Smooth muscle cell (in vitro differentiated cells): ENCODE results near the gene PHLPP1. TPM values are rescaled to one million over a fixed set of nuclear protein-coding genes. Genes with fewer than 3 reads are reported as not detected.

Experiments used
- DNase-seq: peaks from one replicate; lab custom pipeline; 2025; ENCODE audit not compliant: unreplicated experiment; lab: John Stamatoyannopoulos, UW
- H2AFZ ChIP-seq: fragments of 200-600 bp; sonication (generic); 2 replicates; pipeline ENCODE4 v1.6.0; 2016; ENCODE audit warnings: antibody characterized with exemption, low read depth, mild to moderate bottlenecking
- H3F3A ChIP-seq: fragments of 200-600 bp; sonication (generic); 2 replicates; pipeline ENCODE4 v1.6.0; 2017; ENCODE audit warnings: antibody characterized with exemption, low read depth
- H3K27ac ChIP-seq: fragments of 200-600 bp; sonication (generic); 2 replicates; pipeline ENCODE4 v1.5.1; 2016; ENCODE audit warnings: low read depth, mild to moderate bottlenecking
- H3K27me3 ChIP-seq: fragments of 200-600 bp; sonication (generic); 2 replicates; pipeline ENCODE4 v1.6.1; 2016; ENCODE audit warnings: low read depth, mild to moderate bottlenecking
- H3K36me3 ChIP-seq: fragments of 200-600 bp; sonication (generic); 2 replicates; pipeline ENCODE4 v1.5.1; 2016; ENCODE audit warnings: low read depth
- H3K4me1 ChIP-seq: fragments of 200-600 bp; sonication (generic); 2 replicates; pipeline ENCODE4 v1.5.1; 2016; ENCODE audit warnings: low read depth
- H3K4me2 ChIP-seq: fragments of 200-600 bp; sonication (generic); 2 replicates; pipeline ENCODE4 v1.6.0; 2016; ENCODE audit warnings: mild to moderate bottlenecking
- H3K4me3 ChIP-seq: fragments of 200-600 bp; sonication (generic); 2 replicates; pipeline ENCODE4 v1.5.1; 2016; ENCODE audit warnings: mild to moderate bottlenecking
- H3K79me2 ChIP-seq: fragments of 200-600 bp; sonication (generic); 2 replicates; pipeline ENCODE4 v1.6.0; 2016; ENCODE audit warnings: low read depth, mild to moderate bottlenecking
- H3K9ac ChIP-seq: fragments of 200-600 bp; sonication (generic); 2 replicates; pipeline ENCODE4 v1.6.0; 2016; ENCODE audit warnings: low read depth
- H3K9me3 ChIP-seq: fragments of 200-600 bp; sonication (generic); replicated peaks from 2 replicates; pipeline ENCODE4 v1.5.1; 2016; ENCODE audit warnings: low read depth
- H4K20me1 ChIP-seq: fragments of 200-600 bp; sonication (generic); 2 replicates; pipeline ENCODE4 v1.6.0; 2016; ENCODE audit warnings: low read depth
- WGBS: methylation state at CpG from one replicate; pipeline ENCODE4 v1.1.7; 2016; ENCODE audit warnings: low lambda C conversion rate; 5-methylcytosine and 5-hydroxymethylcytosine counted together
- polyA plus RNA-seq: library from polyadenylated mRNA; unstranded; fragments of >200 nt; fragmentation: Nextera tagmentation; extraction: Ambion mirVana; gene quantifications from 2 replicates; pipeline ENCODE4 v1.2.1, GENCODE V29; 2016
- total RNA-seq: library from RNA; depleted of rRNA; stranded (reverse); fragments of >200 nt; gene quantifications from 2 replicates; pipeline ENCODE4 v1.2.3, GENCODE V29; 2014
- TF ChIP-seq, protein P1 (sequence below): fragments of 200-600 bp; sonication (generic); IDR thresholded peaks from 2 replicates; pipeline ENCODE4 v1.5.1; 2017; ENCODE audit warnings: borderline replicate concordance, mild to moderate bottlenecking, antibody characterized with exemption; ENCODE audit not compliant: insufficient read depth, poor library complexity, severe bottlenecking

The PHLPP1 gene
- total and polyA plus RNA-seq, 2 experiments from 2014 or later: 1.1 to 4.3 TPM

DNA sequence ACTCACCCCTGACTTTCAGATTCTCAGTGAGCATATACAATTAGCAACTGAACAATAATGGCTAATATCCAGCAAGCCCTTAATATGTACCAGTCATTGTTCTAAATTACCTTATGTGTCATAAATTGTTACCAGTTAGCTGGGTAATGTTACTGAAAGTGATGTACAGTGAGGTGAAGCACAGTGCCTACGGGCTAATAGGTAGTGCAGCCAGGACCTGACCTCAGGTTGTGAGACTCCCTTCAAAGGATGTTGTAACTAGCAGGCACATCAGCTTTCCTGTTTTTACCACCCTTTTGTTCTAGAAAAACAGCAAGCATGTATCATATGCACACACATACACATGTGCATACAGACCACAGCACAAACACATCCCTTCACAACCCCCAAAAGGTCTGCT, 258.3 kb downstream of the PHLPP1 start:
- TF ChIP-seq, protein P1, sequence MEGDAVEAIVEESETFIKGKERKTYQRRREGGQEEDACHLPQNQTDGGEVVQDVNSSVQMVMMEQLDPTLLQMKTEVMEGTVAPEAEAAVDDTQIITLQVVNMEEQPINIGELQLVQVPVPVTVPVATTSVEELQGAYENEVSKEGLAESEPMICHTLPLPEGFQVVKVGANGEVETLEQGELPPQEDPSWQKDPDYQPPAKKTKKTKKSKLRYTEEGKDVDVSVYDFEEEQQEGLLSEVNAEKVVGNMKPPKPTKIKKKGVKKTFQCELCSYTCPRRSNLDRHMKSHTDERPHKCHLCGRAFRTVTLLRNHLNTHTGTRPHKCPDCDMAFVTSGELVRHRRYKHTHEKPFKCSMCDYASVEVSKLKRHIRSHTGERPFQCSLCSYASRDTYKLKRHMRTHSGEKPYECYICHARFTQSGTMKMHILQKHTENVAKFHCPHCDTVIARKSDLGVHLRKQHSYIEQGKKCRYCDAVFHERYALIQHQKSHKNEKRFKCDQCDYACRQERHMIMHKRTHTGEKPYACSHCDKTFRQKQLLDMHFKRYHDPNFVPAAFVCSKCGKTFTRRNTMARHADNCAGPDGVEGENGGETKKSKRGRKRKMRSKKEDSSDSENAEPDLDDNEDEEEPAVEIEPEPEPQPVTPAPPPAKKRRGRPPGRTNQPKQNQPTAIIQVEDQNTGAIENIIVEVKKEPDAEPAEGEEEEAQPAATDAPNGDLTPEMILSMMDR: no peak
- no peak overlapping the region for H3K9ac ChIP-seq
- H3K36me3 ChIP-seq: no peaks in the 10 kb centered on the region
- no peaks in the 10 kb centered on the region for H3K4me1 ChIP-seq
- H3K4me2 ChIP-seq: no peak overlapping the region
- no peaks in the 10 kb centered on the region for H4K20me1 ChIP-seq
- H2AFZ ChIP-seq: no peak overlapping the region
- H3K9me3 ChIP-seq: no peaks in the 10 kb centered on the region
- no peaks in the 10 kb centered on the region for H3F3A ChIP-seq
- no peak overlapping the region for H3K27ac ChIP-seq
- no peak overlapping the region for H3K4me3 ChIP-seq
- H3K79me2 ChIP-seq: no peaks in the 10 kb centered on the region
- WGBS: 93% methylated on average over 1 of the region's 1 CpG
- DNase-seq: no peak
- H3K27me3 ChIP-seq: no peaks in the 10 kb centered on the region

DNA sequence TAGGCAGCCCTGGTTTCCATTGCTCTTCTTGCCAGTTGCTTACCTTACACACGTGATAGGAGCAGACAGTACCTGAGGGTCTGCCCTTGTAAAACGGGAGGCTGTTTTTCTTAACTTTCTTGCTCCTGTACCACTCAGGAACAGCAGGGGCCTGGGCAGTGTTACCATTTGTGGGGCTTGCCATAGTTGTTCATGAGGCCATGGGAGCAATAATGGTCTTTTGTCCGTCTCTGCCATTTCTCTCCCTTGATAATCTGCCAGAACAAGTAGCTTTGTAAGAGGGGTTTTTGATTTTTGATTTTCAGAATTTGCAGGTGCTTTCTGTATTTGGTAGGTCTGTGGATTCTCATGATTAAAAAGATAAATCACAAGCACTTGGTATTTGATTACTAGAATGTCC, 259.0 kb downstream of the PHLPP1 start:
- Histone ChIP-seq H3K36me3 (no peaks in the 10 kb centered on the region), H3K9me3 (no peaks in the 10 kb centered on the region), H3K27ac (no peak overlapping the region), H4K20me1 (no peaks in the 10 kb centered on the region), H2AFZ (no peak overlapping the region), H3K4me2 (no peak overlapping the region), H3K79me2 (no peaks in the 10 kb centered on the region), H3K27me3 (no peaks in the 10 kb centered on the region), H3F3A (no peaks in the 10 kb centered on the region), H3K9ac (no peak overlapping the region), H3K4me3 (no peak overlapping the region), H3K4me1 (peaks cover under 1% of the 10 kb centered on the region)
- TF ChIP-seq, protein P1: no peak
- WGBS: 61% methylated on average over 3 of the region's 3 CpGs
- no peak for DNase-seq

DNA sequence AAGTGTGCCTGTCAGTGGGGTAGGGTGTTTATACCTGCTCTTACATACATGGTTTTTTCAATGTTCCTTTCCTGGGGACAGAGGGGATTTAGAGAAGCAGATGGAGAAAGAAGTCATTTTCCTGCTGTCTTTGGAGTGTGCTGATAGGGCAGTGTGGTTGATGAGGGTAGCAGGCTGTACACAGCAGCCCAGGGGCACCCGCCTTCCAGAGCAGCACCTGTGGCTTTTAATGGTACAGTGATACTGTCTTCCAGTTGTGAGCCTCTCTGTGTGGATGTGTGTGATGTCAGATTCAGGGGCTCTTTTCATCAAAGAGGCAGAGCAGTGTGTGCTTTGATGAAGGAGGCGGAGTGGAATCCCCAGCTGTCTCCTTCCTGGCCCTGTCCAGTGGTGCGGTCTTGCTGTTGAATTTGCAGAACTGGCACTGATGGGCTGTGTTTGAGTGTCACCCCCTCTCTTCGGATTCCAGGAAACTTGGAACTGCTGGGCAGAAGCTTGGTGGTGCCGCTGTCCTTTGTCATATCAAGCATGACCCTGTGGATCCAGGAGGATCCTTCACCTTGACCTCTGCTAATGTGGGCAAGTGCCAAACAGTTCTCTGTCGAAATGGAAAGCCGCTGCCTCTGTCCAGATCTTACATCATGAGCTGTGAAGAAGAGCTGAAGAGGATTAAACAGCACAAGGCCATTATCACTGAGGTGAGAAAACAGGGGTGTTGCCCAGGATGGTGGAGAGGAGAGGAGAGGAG, 259.8 kb downstream of the PHLPP1 start:
- Histone ChIP-seq H2AFZ (no peak overlapping the region), H3K4me1 (peaks cover 5% of the 10 kb centered on the region), H3F3A (no peaks in the 10 kb centered on the region), H3K27ac (no peak overlapping the region), H3K27me3 (no peaks in the 10 kb centered on the region), H4K20me1 (no peaks in the 10 kb centered on the region), H3K9ac (no peak overlapping the region), H3K36me3 (no peaks in the 10 kb centered on the region), H3K4me2 (no peak overlapping the region), H3K79me2 (no peaks in the 10 kb centered on the region), H3K4me3 (no peak overlapping the region), H3K9me3 (no peaks in the 10 kb centered on the region)
- DNase-seq: no peak
- WGBS: 97% methylated on average over 7 of the region's 7 CpGs
- TF ChIP-seq, protein P1: no peak

DNA sequence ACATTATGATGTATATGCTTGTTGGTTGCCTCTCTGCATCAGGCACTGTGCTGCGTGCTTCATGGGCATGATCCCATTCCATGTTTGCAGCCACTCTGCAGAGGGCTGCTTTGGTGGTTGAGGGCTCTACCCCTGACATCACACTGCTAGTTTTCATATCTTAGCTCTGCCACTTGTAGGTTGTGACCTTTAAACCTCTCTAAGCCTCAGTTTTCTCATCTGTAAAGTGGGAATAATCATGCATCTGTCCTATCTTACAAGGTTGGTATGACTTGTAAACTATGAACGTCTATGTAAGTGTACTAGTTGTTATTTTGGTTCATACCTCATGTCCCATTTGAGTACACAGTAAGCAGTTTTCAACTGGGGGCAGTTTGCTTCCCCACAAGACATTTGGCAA, 260.4 kb downstream of the PHLPP1 start:
- WGBS: 93% methylated on average over 2 of the region's 2 CpGs
- no peak overlapping the region for H3K4me3 ChIP-seq
- no peaks in the 10 kb centered on the region for H3K36me3 ChIP-seq
- H2AFZ ChIP-seq: no peak overlapping the region
- TF ChIP-seq, protein P1: no peak
- no peaks in the 10 kb centered on the region for H3K79me2 ChIP-seq
- H3K27ac ChIP-seq: no peak overlapping the region
- no peaks in the 10 kb centered on the region for H3K27me3 ChIP-seq
- H3F3A ChIP-seq: no peaks in the 10 kb centered on the region
- H3K9me3 ChIP-seq: no peaks in the 10 kb centered on the region
- H3K9ac ChIP-seq: no peak overlapping the region
- no peak for DNase-seq
- no peaks in the 10 kb centered on the region for H4K20me1 ChIP-seq
- H3K4me1 ChIP-seq: peaks cover 5% of the 10 kb centered on the region
- H3K4me2 ChIP-seq: no peak overlapping the region
